ENCODE measurements around the gene CMKLR1.

GRCh38 chr12:108319277-108320234, 19.6 kb downstream of the CMKLR1 start:
- TF ChIP-seq, protein P1, sequence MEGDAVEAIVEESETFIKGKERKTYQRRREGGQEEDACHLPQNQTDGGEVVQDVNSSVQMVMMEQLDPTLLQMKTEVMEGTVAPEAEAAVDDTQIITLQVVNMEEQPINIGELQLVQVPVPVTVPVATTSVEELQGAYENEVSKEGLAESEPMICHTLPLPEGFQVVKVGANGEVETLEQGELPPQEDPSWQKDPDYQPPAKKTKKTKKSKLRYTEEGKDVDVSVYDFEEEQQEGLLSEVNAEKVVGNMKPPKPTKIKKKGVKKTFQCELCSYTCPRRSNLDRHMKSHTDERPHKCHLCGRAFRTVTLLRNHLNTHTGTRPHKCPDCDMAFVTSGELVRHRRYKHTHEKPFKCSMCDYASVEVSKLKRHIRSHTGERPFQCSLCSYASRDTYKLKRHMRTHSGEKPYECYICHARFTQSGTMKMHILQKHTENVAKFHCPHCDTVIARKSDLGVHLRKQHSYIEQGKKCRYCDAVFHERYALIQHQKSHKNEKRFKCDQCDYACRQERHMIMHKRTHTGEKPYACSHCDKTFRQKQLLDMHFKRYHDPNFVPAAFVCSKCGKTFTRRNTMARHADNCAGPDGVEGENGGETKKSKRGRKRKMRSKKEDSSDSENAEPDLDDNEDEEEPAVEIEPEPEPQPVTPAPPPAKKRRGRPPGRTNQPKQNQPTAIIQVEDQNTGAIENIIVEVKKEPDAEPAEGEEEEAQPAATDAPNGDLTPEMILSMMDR (IDR thresholded peaks at IDR 0.05; ENCODE audit: insufficient read depth, low read depth, low read length), result no peak
- TF ChIP-seq EZH2 (IDR thresholded peaks at IDR 0.05; ENCODE audit: insufficient read depth, low read length), result no peak
